Limb (tissue), 2 donors: ENCODE data around the gene DNAAF1.
A peak's percentile ranks its signal among the peaks of the same experiment; 100 is the strongest.

Source experiments
- DNase-seq, 2 donors: peaks; one replicate each; pipeline ENCODE4 v3.0.0-alpha.2; 2016; ENCODE audit errors: extremely low spot score in 2 of 2

Gene DNAAF1

GRCh38 chr16:84124257-84125073 is 20.6 kb upstream of the DNAAF1 start:
- no peak for DNase-seq

GRCh38 chr16:84131117-84131516 is 14.0 kb upstream of the DNAAF1 start:
- no peak for DNase-seq

GRCh38 chr16:84132527-84133285 is 12.4 kb upstream of the DNAAF1 start:
- DNase-seq, result no peak

- no peak for DNase-seq
Observed at GRCh38 chr16:84136331-84137125, 8.6 kb upstream of the DNAAF1 start.

DNA sequence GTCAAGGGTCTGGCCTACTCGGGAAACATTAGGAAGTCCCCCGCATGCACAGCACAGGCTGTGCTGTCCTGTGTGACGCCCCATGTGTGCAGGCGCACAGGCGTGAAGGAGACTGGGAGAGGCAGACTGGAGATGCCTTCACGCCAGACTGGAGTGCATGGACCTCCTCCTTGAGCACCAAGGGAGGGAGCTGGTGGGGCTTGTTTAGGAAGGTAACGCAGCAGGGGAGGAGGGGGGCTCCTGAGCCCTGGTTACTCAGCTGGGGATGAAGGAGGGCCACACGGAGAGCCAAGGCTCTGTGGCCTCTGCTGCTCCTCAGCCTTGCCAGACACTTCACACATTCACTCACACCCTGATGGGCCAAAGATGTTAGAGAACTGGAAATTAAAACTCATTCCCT is 7.8 kb upstream of the DNAAF1 start:
- DNase-seq, result no peak

GRCh38 chr16:84137769-84138357 is 7.2 kb upstream of the DNAAF1 start:
- DNase-seq, result no peak

DNA sequence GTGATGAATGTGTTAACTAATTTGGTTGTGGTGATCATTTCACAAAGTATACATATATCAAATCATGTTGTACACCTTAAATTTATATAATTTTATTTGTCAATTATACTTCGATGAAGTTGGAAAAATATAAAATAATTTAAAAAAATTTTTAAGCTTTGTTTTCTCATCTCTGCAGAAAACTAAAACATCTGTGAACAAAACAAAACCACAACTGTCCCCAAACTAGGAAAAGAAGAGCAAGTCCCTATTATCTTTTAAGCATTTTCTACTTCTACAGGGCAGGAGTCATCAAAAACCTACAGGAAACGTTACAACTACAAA is 6.6 kb upstream of the DNAAF1 start:
- no peak for DNase-seq

GRCh38 chr16:84138824-84139627 is 6.1 kb upstream of the DNAAF1 start:
- DNase-seq, result peak in 1 of 2 donors; percentile 10

DNA sequence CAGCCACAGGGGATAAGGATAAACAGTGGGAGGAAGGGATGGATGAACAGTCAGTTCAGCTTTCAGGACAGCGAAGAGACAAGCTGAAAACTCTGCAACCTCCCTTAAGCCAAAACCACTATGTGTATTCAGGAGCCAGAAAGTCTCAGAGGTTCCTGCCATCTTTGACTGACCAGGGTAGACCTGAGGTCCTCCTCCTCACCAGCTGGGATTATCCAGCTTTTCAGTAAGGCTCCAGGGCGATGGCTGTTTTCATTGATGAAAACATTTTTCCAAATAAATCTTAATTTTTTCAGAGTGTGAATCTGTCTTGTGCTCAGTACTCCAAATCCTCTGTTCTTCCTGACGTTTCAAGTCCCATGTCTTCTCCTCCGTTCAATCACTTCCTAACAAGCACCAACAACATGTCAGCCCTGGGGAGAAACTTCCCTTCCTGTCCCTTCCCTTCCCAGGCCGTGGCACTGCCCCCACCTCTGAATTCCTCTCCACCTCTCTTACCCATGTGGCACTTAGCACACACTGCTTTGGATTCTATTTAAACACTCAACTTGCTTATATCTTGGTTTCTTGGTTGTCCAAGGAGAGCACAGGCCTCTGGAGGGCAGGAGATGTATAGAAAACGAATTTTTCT is 5.4 kb upstream of the DNAAF1 start:
- DNase-seq, result no peak

GRCh38 chr16:84141143-84141670 is 3.9 kb upstream of the DNAAF1 start:
- no peak for DNase-seq

DNA sequence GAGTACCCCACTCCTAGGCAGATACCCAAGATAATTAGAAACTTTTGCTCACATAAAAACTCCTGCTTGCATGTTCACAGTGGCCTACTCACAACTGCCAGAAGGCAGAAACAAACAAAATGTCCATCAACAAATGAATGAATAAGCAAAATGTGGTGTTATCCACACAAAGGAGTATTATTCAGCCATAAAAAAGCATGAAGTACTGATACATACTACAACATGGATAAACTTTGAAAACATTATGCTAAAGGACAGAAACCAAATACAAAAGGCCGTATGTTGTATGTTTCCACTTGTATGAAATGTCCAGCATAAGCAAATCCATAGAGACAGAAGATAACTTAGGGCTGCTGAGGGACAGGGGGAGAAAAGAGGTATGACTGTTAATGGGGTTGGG is 2.0 kb upstream of the DNAAF1 start:
- DNase-seq, result no peak

DNA sequence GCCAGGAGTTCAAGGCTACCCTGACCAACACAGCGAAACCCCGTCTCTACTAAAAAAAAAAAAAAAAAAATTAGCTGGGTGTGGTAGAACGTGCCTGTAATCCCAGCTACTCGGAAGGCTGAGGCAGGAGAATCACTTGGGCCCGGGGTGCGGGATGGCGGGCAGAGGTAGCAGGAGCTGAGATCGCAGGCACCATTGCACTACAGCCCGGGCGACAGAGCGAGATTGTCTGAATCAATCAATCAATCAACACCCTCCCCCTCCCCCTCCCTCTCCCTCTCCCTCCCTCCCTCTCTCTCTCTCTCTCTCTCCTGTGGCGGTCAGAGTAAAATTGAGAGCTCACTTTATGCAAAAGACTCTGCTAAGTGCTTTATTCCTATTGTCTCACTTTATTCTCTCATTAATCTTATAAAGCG is 1.3 kb upstream of the DNAAF1 start:
- no peak for DNase-seq

- peak in 1 of 2 donors; percentile 53 for DNase-seq
Observed at GRCh38 chr16:84144209-84144858, 774 bp upstream of the DNAAF1 start.

GRCh38 chr16:84150926-84151325 is 5.8 kb downstream of the DNAAF1 start:
- no peak for DNase-seq

- no peak for DNase-seq
Observed at GRCh38 chr16:84153660-84154214, 8.6 kb downstream of the DNAAF1 start.

GRCh38 chr16:84155226-84155625 is 10.1 kb downstream of the DNAAF1 start:
- no peak for DNase-seq

GRCh38 chr16:84155771-84156170 is 10.7 kb downstream of the DNAAF1 start:
- DNase-seq, result no peak

DNA sequence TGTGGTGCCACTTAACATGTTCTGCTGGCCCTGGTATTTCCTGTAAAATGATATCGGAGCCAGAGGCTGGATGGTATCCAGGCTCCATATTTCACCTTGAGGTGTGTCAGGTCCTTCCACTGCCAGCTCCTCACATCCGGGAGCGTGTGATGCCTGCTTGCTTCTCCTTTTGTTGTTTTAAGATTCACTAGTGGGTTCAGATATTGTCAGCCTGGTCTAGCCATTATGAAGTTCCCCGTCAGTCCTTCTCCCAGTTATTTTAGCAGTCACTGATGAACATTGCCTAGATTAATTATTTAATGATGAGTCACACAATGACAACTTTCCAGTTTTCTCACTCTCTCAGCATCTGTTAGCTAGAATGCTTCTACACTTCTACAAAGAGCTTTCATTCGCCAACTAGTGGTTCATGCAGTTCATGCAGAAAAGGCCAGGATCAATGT is 11.3 kb downstream of the DNAAF1 start:
- DNase-seq, result no peak

DNA sequence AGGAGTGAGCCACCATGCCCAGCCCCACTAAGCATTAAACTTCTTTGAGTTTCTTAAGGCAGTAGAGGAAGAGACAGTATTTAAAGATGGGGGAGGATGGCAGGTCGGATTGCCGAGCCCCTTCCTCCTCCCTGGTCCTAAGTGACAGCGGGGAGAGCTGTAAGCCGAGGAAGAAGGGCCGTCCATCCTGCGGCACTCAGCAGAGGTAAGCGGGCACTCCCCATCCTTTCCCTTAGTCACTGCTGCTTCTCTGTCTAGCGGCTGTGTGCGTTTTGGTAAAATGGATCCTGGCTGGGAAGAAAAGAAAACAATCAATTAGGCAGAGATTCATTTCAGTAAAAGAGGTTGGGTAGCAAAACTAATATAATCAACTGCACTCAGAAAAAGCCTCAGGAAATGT is 13.9 kb downstream of the DNAAF1 start:
- DNase-seq, result no peak
